ENCODE results near the gene GALM. TPM values are rescaled to one million over a fixed set of nuclear protein-coding genes. Genes with fewer than 3 reads are reported as not detected.

The GALM gene
- total and polyA plus RNA-seq, 2 donors (not counting 3 experiments of a cell fraction or from before 2014, with no cell fraction given) = 4.8 to 6.1 TPM

DNA sequence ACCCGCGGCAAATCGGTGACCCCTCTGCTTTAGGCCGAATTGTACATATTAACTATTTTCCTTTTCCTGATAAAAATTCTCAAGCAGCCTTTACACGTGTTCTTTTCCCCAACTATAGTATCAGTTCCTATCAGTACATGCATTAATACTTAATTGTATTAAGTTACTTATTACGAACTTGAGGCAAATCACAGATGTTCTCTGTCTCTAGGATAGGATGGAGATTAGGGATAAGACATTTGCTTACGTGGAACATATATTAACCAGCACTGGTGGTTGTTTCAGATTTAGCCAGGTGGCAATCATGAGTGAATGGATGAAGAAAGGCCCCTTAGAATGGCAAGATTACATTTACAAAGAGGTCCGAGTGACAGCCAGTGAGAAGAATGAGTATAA is 112.8 kb downstream of the GALM start:
- peaks cover 5% of the 10 kb centered on the region for H3K79me2 ChIP-seq (ENCODE audit: control insufficient read depth, insufficient read depth, low read length)
- ChIA-PET CTCF (no interaction called here), POLR2A (interaction anchor here (3.6 kb wide), 1 partner anchor 28 kb away, joined by 16 read pairs; the partner anchor contains the start of gene SRSF7)
- no peaks in the 10 kb centered on the region for H3K9me1 ChIP-seq (replicated peaks; ENCODE audit: control insufficient read depth, extremely low read depth, insufficient read depth, low read length)
- peak overlapping the region; percentile 58 for H3K27ac ChIP-seq (ENCODE audit: insufficient read depth, low read depth, low read length)
- peaks cover 9% of the 10 kb centered on the region for H3K4me1 ChIP-seq (ENCODE audit: control insufficient read depth, extremely low read depth, insufficient read depth, low read length)
- H3K9ac ChIP-seq (replicated peaks; ENCODE audit: extremely low read depth, insufficient read depth, low read length) = peak overlapping the region; percentile 86
- no peaks in the 10 kb centered on the region for H4K20me1 ChIP-seq (replicated peaks; ENCODE audit: control insufficient read depth, extremely low read depth, insufficient read depth, low read length)
- no peaks in the 10 kb centered on the region for H3K9me3 ChIP-seq (replicated peaks; ENCODE audit: control insufficient read depth, insufficient read depth, low read length)
- TF ChIP-seq, protein P1, sequence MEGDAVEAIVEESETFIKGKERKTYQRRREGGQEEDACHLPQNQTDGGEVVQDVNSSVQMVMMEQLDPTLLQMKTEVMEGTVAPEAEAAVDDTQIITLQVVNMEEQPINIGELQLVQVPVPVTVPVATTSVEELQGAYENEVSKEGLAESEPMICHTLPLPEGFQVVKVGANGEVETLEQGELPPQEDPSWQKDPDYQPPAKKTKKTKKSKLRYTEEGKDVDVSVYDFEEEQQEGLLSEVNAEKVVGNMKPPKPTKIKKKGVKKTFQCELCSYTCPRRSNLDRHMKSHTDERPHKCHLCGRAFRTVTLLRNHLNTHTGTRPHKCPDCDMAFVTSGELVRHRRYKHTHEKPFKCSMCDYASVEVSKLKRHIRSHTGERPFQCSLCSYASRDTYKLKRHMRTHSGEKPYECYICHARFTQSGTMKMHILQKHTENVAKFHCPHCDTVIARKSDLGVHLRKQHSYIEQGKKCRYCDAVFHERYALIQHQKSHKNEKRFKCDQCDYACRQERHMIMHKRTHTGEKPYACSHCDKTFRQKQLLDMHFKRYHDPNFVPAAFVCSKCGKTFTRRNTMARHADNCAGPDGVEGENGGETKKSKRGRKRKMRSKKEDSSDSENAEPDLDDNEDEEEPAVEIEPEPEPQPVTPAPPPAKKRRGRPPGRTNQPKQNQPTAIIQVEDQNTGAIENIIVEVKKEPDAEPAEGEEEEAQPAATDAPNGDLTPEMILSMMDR (IDR thresholded peaks at IDR 0.05; ENCODE audit: extremely low read depth in 1 of 2, insufficient read depth in 1 of 2, low read depth in 1 of 2, low read length in 2 of 2) = no peak
- TF ChIP-seq JUN (IDR thresholded peaks at IDR 0.05; ENCODE audit: borderline replicate concordance, insufficient read depth, insufficient read length, low read depth) = no peak
- TF ChIP-seq MAX (IDR thresholded peaks at IDR 0.05; ENCODE audit: insufficient read depth, insufficient read length) = no peak
- TF ChIP-seq MYC (IDR thresholded peaks at IDR 0.05; ENCODE audit: low read depth, low read length) = no peak
- no peak for TF ChIP-seq EZH2 (IDR thresholded peaks at IDR 0.05; ENCODE audit: borderline replicate concordance, low read depth, low read length, severe bottlenecking)
- H3K27me3 ChIP-seq (ENCODE audit: control insufficient read depth in 2 of 2, insufficient read depth in 2 of 2, low read length in 2 of 2) = peaks cover 3 to 4% of the 10 kb centered on the region in 2 experiments
- peaks cover 2 to 3% of the 10 kb centered on the region in 2 experiments for H3K36me3 ChIP-seq (ENCODE audit: control insufficient read depth in 2 of 2, extremely low read depth in 1 of 2, insufficient read depth in 2 of 2, low read length in 2 of 2)
- H3K4me2 ChIP-seq (ENCODE audit: insufficient read depth, low read length) = peak overlapping the region; percentile 92
- FAIRE-seq (no peak), DNase-seq (ENCODE audit: low read depth, low spot score) (no peak)
- peak overlapping the region; percentile 82 for H2AFZ ChIP-seq (ENCODE audit: low read depth, low read length)
- dilution Hi-C loops (cut with MboI; ENCODE audit: extremely low pct_ligation_motif_present, low sequenced_read_pairs) = no loop called here
- peak overlapping the region; percentile 37 to 91 (median 91) for H3K4me3 ChIP-seq (replicated peaks in 1 of 3; ENCODE audit: insufficient read depth in 1 of 3, low read depth in 1 of 3, low read length in 3 of 3)
- intact Hi-C loops (cut with micrococcal nuclease) = loop anchor here (1.0 kb wide), 1 partner anchor 27 kb away; the partner anchor contains the start of gene SRSF7
- BruUV-seq (replicated peaks) = no TSS peak

Data from endothelial cell of umbilical vein (primary cell).